Immature natural killer cell (primary cell): ENCODE results near the gene TEN1. TPM values are rescaled to one million over a fixed set of nuclear protein-coding genes. Genes with fewer than 3 reads are reported as not detected.

ENCODE experiments used
- DNase-seq, 3 donors: peaks; one replicate each; pipeline ENCODE4 v3.0.0; 2022; ENCODE audit warnings: mixed read lengths in 1 of 3
- H3K27ac Mint-ChIP-seq, 6 donors: one replicate each; pipeline ENCODE4 v1.8.0; 2020; ENCODE audit warnings: mixed read lengths in 6 of 6, mild to moderate bottlenecking in 5 of 6, inconsistent platforms in 4 of 6, moderate library complexity in 3 of 6
- H3K27me3 Mint-ChIP-seq, 3 donors: one replicate each; pipeline ENCODE4 v1.8.0; 2020 to 2021; ENCODE audit warnings: low read depth in 3 of 3, mild to moderate bottlenecking in 3 of 3, mixed read lengths in 3 of 3, moderate library complexity in 3 of 3, inconsistent platforms in 1 of 3
- H3K36me3 Mint-ChIP-seq, 3 donors: one replicate each; pipeline ENCODE4 v1.8.0; 2020; ENCODE audit warnings: mixed read lengths in 3 of 3, inconsistent platforms in 2 of 3, mild to moderate bottlenecking in 2 of 3
- H3K4me1 Mint-ChIP-seq, 2 donors: one replicate each; pipeline ENCODE4 v1.8.0; 2020; ENCODE audit warnings: inconsistent platforms in 2 of 2, mild to moderate bottlenecking in 2 of 2, mixed read lengths in 2 of 2, moderate library complexity in 1 of 2
- H3K4me3 Mint-ChIP-seq, 5 donors: one replicate each; pipeline ENCODE4 v1.8.0; 2020; ENCODE audit warnings: mild to moderate bottlenecking in 5 of 5, mixed read lengths in 5 of 5, inconsistent platforms in 3 of 5, moderate library complexity in 3 of 5
- H3K9me3 Mint-ChIP-seq, 6 donors: one replicate each; pipeline ENCODE4 v1.8.0; 2020; ENCODE audit warnings: mild to moderate bottlenecking in 6 of 6, mixed read lengths in 6 of 6, inconsistent platforms in 4 of 6, moderate library complexity in 3 of 6
- polyA plus RNA-seq, 3 donors: library from polyadenylated mRNA; unstranded; fragments of 300-500 nt; fragmentation: Illumina TruSeq; gene quantifications; one replicate each; pipeline ENCODE4 v1.2.3, GENCODE V29; 2021

TEN1 gene
- polyA plus RNA-seq, 3 donors from 2014 or later = 40.2 to 53.0 (median 43.7) TPM

DNA sequence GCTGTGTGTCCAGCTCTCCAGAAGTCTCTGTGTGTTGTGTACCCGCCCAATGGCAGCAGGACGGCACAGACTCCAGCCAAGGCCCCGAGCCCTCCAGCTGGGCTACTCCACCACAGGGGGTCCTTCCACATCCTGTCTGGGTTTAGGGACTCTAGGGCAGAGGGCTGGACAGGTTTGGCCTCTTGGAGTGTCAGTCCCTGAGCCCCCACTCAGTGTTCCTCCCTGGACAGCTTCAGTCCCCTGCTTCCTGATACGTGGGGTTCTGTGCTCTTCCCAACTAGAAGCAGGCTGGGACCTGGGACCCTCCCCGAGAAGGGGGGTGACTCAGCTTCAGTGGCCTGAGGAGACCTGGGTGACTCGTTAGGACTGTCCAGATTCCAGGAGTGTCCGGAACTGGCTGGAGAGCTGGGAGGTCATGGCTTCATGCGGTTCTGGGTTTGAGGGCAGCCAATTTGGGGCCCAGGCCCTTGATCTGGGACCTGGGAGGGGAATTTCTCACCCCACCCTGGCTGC is 25.8 kb downstream of the TEN1 start:
- Mint-ChIP-seq H3K36me3 (peaks cover 0 to 10% (median 0%) of the 10 kb centered on the region in 3 donors), H3K27ac (peak overlapping the region in 1 of 6 donors; percentile 22), H3K9me3 (no peaks in the 10 kb centered on the region), H3K27me3 (peaks cover 0 to 1% (median 1%) of the 10 kb centered on the region in 3 donors), H3K4me1 (no peaks in the 10 kb centered on the region), H3K4me3 (no peak overlapping the region)
- no peak for DNase-seq

DNA sequence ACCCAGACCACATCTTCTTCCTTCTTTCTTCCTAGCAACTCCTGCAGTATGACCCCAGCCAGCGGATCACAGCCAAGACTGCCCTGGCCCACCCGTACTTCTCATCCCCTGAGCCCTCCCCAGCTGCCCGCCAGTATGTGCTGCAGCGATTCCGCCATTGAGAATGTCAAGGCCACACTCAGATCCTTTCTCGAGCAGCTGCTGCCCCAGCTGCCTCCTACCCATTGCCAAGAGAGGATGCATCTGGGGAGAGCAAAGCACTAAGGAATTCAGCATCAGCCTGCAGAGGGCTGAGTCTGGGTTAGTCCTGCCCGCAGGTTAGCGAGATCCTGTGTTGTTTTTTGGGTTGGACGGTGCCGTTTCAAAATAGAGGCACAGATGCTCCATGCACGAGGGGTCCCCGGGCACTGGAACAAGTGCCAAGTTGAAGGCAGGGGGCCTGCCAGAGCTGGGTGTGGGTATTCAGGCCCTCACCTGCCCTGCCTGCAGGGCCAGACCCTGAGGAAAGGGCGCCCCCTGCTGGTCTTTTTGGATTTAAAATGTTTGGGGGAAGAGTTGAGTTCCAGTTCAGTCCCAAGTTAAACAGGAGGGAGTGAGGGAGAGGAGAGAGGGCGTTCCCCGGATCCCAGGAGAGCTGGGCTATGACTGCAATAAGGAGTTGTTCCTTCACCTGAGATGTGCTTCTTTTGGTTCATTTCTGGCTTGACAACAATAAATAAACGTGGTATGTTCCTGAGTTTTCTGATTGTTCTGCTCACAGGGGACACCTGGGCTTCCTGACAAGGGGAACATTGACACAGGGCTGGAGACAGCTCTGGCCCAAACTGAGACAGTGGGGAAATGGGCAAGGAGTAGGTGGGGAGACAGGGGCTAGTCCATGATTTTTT is 26.5 kb downstream of the TEN1 start:
- peak; percentile 58 to 69 (median 64) for DNase-seq
- Mint-ChIP-seq H3K36me3 (peaks cover 0 to 10% (median 0%) of the 10 kb centered on the region in 3 donors), H3K4me1 (no peaks in the 10 kb centered on the region), H3K27ac (peak overlapping the region in 3 of 6 donors; percentile 30 to 81 (median 58)), H3K4me3 (no peak overlapping the region), H3K27me3 (peaks cover 0 to 4% (median 1%) of the 10 kb centered on the region in 3 donors), H3K9me3 (no peaks in the 10 kb centered on the region)

DNA sequence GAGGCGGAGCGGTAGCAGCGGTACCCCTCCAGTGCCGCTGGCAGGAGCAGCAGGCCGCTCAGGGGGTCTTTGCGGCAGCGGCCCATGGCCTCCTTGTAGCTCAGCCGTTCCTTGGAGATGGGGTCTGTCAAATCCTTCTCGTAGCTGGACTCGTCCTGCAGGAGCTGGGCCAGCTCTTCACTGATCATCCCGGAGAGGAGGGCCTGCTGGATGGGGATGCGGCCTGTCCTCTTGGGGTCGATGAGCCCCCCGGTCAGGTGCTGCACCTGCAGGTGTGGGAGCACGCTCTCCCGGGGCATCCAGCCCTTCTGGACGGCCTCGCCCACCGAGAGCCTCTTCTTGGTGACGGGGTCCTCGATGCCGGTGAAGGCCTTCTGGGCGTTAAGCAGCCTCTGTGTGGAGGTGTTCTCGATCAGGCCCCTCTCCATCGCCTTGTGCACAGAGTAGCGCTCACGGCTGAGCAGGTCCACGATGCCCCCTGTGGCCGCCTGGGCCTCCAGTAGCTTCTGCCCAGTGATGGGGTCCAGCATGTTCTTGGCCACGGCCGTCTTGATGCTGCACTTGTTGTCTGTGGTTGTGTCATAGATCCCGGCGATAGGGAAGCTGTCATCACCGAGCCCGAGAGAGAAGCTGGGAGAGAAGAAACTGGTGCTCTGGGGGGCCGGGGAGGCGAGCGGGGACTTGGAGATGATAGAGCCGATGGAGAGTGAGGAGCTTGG is 28.2 kb downstream of the TEN1 start:
- Mint-ChIP-seq H3K4me3 (no peak overlapping the region), H3K27me3 (peaks cover 0 to 4% (median 1%) of the 10 kb centered on the region in 3 donors), H3K27ac (peak overlapping the region in 1 of 6 donors; percentile 7), H3K4me1 (no peaks in the 10 kb centered on the region), H3K36me3 (peaks cover 0 to 9% (median 0%) of the 10 kb centered on the region in 3 donors), H3K9me3 (no peaks in the 10 kb centered on the region)
- DNase-seq = no peak

DNA sequence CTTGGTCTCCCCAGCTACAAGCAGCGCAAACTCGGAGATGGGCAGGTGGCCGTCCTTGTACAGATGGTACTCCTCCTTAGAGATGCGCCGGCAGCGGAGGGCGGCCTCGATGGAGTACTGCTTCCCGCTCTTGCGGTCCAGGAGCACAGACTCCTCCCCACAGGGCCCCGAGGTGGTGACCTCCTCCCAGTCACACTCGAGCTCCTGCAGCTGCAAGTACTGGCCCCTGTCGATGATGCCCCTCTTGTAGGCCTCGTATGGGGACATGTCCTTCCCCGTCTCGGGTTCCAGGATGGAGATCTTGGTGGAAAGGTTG is 28.8 kb downstream of the TEN1 start:
- H3K4me1 Mint-ChIP-seq = no peaks in the 10 kb centered on the region
- peaks cover 0 to 7% (median 0%) of the 10 kb centered on the region in 3 donors for H3K36me3 Mint-ChIP-seq
- H3K9me3 Mint-ChIP-seq = no peaks in the 10 kb centered on the region
- no peak for DNase-seq
- no peak overlapping the region for H3K4me3 Mint-ChIP-seq
- H3K27ac Mint-ChIP-seq = no peak overlapping the region
- H3K27me3 Mint-ChIP-seq = peaks cover 0 to 4% (median 1%) of the 10 kb centered on the region in 3 donors

DNA sequence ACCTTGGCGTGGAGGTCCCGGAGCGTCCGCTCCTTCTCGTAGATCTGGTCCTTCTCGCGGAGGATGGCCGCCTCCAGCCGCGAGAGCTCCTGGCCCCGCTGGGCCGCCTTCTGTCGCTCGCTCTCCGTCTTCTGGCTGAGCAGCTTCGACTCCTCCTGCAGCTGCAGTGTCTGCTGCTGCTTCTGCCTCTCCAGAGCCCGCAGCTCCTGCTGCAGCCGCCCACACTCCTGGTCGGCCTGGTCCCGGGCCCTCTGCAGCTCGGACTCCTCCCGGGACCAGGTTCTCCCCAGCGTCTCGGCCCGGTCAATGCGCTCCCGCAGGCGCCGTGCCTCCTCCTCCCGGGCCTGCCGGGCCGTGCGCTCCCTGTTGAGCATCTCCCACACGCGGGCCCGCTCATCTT is 29.2 kb downstream of the TEN1 start:
- Mint-ChIP-seq H3K27ac (no peak overlapping the region), H3K4me1 (no peaks in the 10 kb centered on the region), H3K36me3 (peaks cover 0 to 7% (median 0%) of the 10 kb centered on the region in 3 donors), H3K4me3 (no peak overlapping the region), H3K9me3 (no peaks in the 10 kb centered on the region), H3K27me3 (peaks cover 0 to 4% (median 1%) of the 10 kb centered on the region in 3 donors)
- no peak for DNase-seq

DNA sequence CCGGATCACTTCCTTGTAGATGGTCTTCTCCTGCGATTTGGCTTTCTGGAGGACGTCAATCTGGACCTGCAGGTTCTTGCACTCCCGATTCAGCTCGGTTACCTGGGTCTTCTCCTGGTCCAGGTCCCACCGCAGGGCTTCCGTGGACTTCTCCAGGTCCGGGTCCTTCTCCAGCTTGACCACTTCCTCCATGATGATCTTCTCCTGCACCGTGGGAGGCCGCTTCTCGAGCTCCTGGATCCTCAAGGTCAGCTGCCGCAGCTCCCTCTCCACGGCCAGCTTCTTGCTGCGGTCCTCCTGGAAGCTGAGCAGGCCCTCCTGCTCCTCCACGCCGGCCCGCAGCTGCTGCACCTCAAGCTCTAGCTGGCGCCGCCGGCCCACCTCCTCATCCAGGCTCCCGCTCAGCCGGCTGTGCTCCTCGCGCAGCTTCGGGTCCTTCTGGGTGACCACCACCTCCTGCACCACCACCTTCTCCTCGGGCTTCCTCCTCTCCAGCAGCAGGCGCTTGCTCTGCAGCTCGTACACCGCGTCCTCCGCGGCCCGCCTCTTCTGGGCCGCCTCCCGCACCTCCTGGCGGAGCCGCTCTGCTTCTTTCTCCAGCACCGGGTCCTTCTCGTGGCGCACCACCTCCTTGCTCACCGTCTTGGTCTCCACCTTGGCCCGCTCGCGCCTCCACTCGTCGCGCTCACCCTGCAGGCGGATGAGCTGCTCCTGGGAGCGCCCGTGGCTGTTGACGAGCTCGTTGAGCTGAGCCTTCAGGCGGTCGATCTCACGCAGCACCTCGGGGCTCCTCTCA is 29.8 kb downstream of the TEN1 start:
- H3K36me3 Mint-ChIP-seq = peaks cover 0 to 7% (median 0%) of the 10 kb centered on the region in 3 donors
- DNase-seq = no peak
- H3K27me3 Mint-ChIP-seq = peaks cover 0 to 6% (median 1%) of the 10 kb centered on the region in 3 donors
- H3K27ac Mint-ChIP-seq = no peak overlapping the region
- H3K9me3 Mint-ChIP-seq = no peaks in the 10 kb centered on the region
- no peak overlapping the region for H3K4me3 Mint-ChIP-seq
- H3K4me1 Mint-ChIP-seq = no peaks in the 10 kb centered on the region

DNA sequence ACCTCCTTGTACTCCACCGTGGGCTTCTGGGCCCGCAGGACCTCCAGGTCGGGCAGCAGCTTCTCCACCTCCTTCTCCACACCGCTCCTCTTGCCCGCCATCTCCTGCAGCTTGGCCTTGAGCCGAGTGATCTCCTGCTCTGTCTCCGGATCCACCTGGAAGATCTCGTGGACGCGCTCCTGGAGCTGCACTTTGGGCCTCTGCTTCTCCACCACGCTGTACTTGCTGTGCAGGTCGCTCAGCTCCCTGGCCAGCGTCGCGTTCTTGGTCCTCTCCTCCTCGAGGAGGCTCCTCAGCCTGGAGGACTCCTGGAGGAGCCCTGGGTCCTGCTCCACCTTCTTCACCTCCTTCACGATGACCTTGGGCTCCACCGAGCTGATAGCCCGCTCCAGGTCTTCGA is 30.4 kb downstream of the TEN1 start:
- peaks cover 0 to 7% (median 0%) of the 10 kb centered on the region in 3 donors for H3K36me3 Mint-ChIP-seq
- H3K4me1 Mint-ChIP-seq = no peaks in the 10 kb centered on the region
- no peak for DNase-seq
- peak overlapping the region in 1 of 6 donors; percentile 5 for H3K27ac Mint-ChIP-seq
- H3K27me3 Mint-ChIP-seq = peaks cover 0 to 6% (median 1%) of the 10 kb centered on the region in 3 donors
- H3K9me3 Mint-ChIP-seq = no peaks in the 10 kb centered on the region
- no peak overlapping the region for H3K4me3 Mint-ChIP-seq

DNA sequence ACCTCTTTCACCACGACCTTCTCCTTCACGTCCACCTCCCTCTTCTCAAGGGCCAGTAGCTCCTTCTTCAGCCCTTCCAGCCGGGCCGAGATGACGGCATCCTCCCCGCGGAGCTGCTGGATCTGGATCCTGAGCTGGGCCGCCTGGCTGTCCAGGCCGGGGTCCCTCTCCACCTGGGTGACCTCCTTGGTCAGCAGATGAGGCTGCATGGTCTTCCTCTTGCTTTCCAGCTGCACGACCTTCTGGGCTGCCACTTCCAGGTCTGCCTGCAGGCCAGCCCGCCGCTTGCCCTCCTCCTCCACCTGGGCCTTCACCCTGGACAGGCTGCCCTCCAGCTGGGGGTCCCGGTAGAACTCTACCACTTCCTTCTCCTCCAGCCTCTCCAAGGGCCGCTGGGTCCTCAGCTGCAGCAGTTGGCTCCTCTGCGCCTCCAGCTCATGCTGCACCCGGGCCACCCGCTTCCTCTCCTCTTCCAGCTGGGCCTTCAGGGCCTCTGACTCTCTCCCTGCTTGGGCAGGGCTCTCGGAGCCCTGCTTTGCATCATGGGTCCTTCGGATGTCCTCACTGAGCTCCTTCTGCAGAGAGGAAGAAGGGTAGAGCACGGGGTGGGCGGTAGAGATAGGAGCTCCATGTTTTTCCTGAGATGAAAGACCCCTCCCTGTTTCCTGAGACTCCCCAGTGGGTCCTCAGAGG is 31.1 kb downstream of the TEN1 start:
- no peak overlapping the region for H3K4me3 Mint-ChIP-seq
- H3K9me3 Mint-ChIP-seq = no peaks in the 10 kb centered on the region
- H3K4me1 Mint-ChIP-seq = no peaks in the 10 kb centered on the region
- H3K27ac Mint-ChIP-seq = peak overlapping the region in 1 of 6 donors; percentile 5
- peaks cover 0 to 6% (median 1%) of the 10 kb centered on the region in 3 donors for H3K27me3 Mint-ChIP-seq
- peaks cover 0 to 7% (median 0%) of the 10 kb centered on the region in 3 donors for H3K36me3 Mint-ChIP-seq
- DNase-seq = no peak

DNA sequence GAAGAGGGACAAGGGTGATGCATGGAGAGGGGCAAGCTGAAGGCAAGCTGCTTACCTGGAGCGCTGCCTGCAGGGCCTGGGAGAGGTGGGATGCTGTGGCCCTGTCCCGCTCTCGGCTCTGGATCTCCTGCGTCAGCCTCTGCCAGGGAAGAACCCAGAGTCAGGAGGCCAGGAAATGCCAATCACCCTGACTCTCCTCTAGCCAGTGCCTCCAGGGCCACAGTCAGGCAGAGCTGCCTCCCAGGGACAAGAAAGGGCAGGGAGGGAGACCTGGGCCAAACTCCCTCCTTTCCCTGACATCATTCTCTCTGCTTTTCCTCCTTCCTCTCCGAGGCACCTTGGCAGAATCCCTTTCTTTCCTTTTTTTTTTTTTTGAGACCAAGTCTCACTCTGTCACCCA is 32.9 kb downstream of the TEN1 start:
- peaks cover 0 to 5% (median 1%) of the 10 kb centered on the region in 3 donors for H3K27me3 Mint-ChIP-seq
- no peaks in the 10 kb centered on the region for H3K36me3 Mint-ChIP-seq
- no peak for DNase-seq
- H3K27ac Mint-ChIP-seq = no peak overlapping the region
- H3K4me3 Mint-ChIP-seq = no peak overlapping the region
- no peaks in the 10 kb centered on the region for H3K9me3 Mint-ChIP-seq
- no peaks in the 10 kb centered on the region for H3K4me1 Mint-ChIP-seq

DNA sequence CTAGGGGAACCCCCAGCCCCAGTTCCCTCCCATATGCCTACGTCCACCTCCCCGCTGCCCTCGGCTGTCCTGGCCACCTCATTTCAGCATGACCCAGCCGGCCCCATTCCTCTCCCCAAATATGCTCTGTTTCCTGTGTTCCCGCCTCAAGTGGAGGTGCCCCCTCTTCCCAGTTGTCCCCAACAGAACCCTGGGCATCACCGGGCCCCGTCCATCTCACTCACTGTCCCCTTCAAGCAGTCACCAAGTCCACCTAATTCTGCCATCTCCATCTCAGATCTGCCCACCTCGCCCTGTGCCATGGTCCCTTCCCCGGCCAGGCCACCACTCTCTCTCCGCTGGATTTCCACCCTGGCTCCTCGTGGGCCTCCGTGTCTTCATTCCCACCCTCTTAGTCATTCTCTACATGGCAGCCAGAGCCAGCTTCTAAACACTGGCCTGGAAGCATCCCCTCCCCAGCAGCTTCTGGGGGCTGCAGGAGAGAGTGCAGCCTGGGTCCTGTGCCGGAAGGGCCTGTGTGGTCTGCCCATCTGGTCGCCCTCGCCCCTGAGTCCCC is 34.4 kb downstream of the TEN1 start:
- H3K27me3 Mint-ChIP-seq = peaks cover 0 to 5% (median 1%) of the 10 kb centered on the region in 3 donors
- DNase-seq = no peak
- no peaks in the 10 kb centered on the region for H3K9me3 Mint-ChIP-seq
- no peaks in the 10 kb centered on the region for H3K4me1 Mint-ChIP-seq
- no peak overlapping the region for H3K4me3 Mint-ChIP-seq
- H3K27ac Mint-ChIP-seq = no peak overlapping the region
- no peaks in the 10 kb centered on the region for H3K36me3 Mint-ChIP-seq

DNA sequence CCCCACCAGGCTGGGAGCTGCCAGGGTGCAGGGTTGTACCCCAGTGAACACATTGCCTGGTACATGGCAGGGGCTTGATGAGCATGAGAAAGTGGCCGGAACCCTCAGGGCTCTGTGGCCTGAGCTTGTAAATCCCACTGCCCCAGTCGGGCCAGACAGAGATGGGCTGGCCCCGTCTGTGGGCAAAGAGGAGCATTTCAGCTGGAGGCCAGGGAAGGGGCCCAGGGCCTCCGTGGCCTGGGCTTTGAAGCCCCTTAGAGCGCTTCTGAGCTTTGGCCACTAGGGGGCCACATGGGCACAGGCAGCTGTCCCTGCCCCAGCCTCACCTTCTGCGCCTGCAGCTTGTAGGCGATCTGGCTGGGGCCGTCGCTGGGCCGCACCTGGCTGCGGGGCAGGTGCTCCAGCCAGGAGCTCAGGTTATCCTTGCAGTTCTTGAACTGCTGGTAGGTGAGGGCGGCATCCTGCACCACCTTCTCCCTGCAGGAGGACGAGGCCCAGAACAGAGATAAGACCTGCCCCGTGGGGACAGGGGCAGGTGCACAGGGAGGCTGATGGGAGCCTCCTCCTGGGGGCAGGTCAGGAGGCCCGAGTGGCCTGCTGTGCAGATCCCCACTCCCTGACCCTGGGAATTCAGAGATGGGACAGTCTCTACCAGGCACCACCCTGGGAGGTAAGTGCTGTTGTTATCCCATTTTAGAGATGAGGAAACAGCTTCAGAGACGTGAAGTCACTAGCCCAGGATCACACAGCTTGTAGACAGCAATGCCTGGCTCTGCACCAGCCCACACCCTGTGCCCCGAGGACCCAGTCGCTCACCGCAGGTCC is 35.3 kb downstream of the TEN1 start:
- H3K9me3 Mint-ChIP-seq = no peaks in the 10 kb centered on the region
- H3K27me3 Mint-ChIP-seq = peaks cover 0 to 5% (median 1%) of the 10 kb centered on the region in 3 donors
- H3K4me1 Mint-ChIP-seq = no peaks in the 10 kb centered on the region
- peak; percentile 65 to 74 (median 71) for DNase-seq
- no peaks in the 10 kb centered on the region for H3K36me3 Mint-ChIP-seq
- peak overlapping the region in 1 of 6 donors; percentile 19 for H3K27ac Mint-ChIP-seq
- no peak overlapping the region for H3K4me3 Mint-ChIP-seq

DNA sequence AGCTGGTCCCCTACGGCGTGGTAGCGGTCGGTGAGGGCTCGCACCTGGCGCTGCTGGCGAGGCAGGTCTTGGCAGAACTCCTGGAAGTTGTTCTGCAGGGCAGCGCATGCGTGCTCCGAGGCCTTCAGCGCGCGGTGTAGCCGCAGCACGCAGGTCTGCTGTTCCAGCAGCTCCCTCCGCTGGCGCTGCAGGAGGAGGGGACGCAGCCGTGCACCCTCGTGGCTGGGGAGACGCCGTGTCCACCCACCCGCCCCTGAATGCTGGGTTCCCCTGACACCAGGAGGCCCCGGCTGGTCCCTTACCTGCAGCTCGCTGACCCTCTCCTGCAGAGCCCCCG is 35.9 kb downstream of the TEN1 start:
- no peaks in the 10 kb centered on the region for H3K9me3 Mint-ChIP-seq
- DNase-seq = no peak
- no peaks in the 10 kb centered on the region for H3K4me1 Mint-ChIP-seq
- H3K27me3 Mint-ChIP-seq = peaks cover 0 to 4% (median 0%) of the 10 kb centered on the region in 3 donors
- no peak overlapping the region for H3K27ac Mint-ChIP-seq
- H3K36me3 Mint-ChIP-seq = no peaks in the 10 kb centered on the region
- no peak overlapping the region for H3K4me3 Mint-ChIP-seq
